ENCODE data around the gene NCKIPSD. TPM values are rescaled to one million over a fixed set of nuclear protein-coding genes. Genes with fewer than 3 reads are reported as not detected.

NCKIPSD gene
- total and polyA plus RNA-seq, 3 donors from 2014 or later, result 30.1 to 81.3 (median 69.4) TPM

DNA sequence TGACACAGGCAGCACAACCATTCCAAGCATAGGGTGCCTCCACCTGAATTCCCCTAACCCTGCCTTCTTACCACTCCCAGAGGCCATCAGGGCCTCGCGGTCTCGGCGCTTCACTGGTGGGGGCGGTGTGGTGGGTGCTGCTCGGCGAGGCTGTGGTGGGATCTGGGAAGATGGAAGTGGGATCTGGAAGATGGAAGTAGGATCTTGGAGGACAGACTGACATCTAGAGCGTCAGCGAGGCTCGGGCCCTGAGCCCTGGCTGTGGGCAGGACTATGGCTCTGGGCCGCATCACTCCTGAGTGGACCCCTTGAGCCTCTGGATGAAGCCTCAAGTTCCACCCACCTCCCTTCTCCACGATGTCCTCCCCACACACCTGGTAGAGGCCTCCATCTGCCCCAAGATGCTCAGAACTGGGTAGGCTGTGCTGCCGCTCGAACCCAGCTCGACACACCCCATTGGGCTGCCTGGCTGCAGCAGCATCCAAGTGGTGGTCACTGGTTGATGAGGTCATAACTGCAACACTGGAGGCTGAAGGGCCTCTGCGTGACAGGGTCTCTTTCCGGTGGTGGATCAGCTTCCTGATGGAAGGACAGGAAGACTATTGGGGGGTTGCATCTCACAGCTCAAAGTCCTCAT lies 3.6 kb downstream of the NCKIPSD start:
- H3K36me3 ChIP-seq (ENCODE audit: low read depth, missing control alignments), result no peaks in the 10 kb centered on the region
- H3K9me3 ChIP-seq, result no peaks in the 10 kb centered on the region
- no peak overlapping the region for H3K4me3 ChIP-seq
- no peak overlapping the region for H3K27ac ChIP-seq
- 92 to 96% methylated on average over 12 to 16 of the region's 17 CpGs for WGBS, 2 donors
- H3K4me1 ChIP-seq, result peaks cover 39% of the 10 kb centered on the region
- intact Hi-C loops (cut with DNase I; ENCODE audit: low total_unique reads), result no loop called here
- no peak for DNase-seq
- TF ChIP-seq, protein P1, sequence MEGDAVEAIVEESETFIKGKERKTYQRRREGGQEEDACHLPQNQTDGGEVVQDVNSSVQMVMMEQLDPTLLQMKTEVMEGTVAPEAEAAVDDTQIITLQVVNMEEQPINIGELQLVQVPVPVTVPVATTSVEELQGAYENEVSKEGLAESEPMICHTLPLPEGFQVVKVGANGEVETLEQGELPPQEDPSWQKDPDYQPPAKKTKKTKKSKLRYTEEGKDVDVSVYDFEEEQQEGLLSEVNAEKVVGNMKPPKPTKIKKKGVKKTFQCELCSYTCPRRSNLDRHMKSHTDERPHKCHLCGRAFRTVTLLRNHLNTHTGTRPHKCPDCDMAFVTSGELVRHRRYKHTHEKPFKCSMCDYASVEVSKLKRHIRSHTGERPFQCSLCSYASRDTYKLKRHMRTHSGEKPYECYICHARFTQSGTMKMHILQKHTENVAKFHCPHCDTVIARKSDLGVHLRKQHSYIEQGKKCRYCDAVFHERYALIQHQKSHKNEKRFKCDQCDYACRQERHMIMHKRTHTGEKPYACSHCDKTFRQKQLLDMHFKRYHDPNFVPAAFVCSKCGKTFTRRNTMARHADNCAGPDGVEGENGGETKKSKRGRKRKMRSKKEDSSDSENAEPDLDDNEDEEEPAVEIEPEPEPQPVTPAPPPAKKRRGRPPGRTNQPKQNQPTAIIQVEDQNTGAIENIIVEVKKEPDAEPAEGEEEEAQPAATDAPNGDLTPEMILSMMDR (IDR thresholded peaks at IDR 0.05), result no peak
- TF ChIP-seq POLR2A (IDR thresholded peaks at IDR 0.05), result no peak
- H3K27me3 ChIP-seq, result no peaks in the 10 kb centered on the region

DNA sequence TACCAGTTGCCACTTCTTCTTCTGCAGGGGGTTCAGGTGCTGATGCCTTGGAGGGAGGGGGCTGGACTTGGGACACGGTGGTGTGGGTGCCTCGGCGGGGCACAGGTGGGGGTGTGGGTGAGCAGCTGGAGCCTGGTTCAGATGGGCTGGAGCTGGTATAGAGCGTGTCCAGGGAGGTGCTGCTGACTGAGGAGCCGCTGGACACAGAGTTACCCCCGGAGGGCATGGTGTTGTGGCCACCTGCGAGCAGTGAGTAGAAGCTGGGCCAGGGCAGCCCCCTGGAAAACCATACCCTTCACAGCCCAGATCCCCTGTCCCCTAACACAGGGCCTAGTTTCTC lies 4.2 kb downstream of the NCKIPSD start:
- no peak overlapping the region for H3K27ac ChIP-seq
- TF ChIP-seq, protein P1 (IDR thresholded peaks at IDR 0.05), result no peak
- no peak for TF ChIP-seq POLR2A (IDR thresholded peaks at IDR 0.05)
- no peaks in the 10 kb centered on the region for H3K27me3 ChIP-seq
- 93% methylated on average over 7 of the region's 7 CpGs; no CpG with 5 or more reads in 1 of the 2 donors for WGBS, 2 donors
- intact Hi-C loops (cut with DNase I; ENCODE audit: low total_unique reads), result no loop called here
- H3K4me1 ChIP-seq, result peaks cover 34% of the 10 kb centered on the region
- H3K4me3 ChIP-seq, result no peak overlapping the region
- no peaks in the 10 kb centered on the region for H3K9me3 ChIP-seq
- no peaks in the 10 kb centered on the region for H3K36me3 ChIP-seq (ENCODE audit: low read depth, missing control alignments)
- DNase-seq, result no peak

DNA sequence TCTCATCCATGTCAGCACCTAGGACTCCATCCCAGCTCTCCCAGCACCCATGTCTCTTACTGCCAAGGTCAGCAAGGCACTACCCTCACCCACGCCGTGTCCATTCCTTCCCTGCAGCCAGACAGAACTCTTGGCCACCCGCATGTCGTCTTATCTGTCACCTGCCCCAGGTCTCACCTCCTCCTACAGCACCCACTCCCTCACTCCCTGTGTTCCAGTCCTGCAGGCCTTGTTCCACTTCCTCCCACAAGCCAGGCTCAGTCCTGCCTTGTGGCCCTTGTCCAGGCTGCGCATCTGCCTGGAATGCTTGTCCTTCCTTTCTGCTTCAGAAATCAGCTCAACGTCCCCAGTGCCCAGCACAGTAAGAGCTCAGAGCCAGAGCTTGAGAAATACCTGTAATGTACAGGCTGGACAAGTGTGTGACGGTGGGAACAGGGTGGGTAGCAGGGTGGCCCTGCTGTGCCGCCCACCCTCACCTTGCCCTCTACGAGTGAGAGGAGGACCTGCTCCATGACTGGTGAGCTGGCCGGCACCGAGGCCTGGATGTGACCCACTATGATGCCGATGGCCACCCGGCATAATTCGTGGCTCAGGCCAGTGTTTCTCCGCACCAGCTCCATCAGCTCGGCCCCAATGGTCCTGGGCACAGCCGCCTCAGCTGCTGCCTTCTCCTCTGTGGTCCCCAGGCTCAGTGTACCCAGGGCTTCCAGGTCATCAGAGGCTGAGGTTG lies 4.7 kb downstream of the NCKIPSD start:
- no peak for DNase-seq
- intact Hi-C loops (cut with DNase I; ENCODE audit: low total_unique reads), result no loop called here
- 90 to 91% methylated on average over 15 to 17 of the region's 17 CpGs for WGBS, 2 donors
- Histone ChIP-seq H3K27me3 (no peaks in the 10 kb centered on the region), H3K4me1 (peaks cover 28% of the 10 kb centered on the region), H3K9me3 (no peaks in the 10 kb centered on the region), H3K4me3 (no peak overlapping the region), H3K27ac (no peak overlapping the region), H3K36me3 (ENCODE audit: low read depth, missing control alignments) (no peaks in the 10 kb centered on the region)
- TF ChIP-seq POLR2A (IDR thresholded peaks at IDR 0.05), result no peak
- TF ChIP-seq, protein P1 (IDR thresholded peaks at IDR 0.05), result no peak

DNA sequence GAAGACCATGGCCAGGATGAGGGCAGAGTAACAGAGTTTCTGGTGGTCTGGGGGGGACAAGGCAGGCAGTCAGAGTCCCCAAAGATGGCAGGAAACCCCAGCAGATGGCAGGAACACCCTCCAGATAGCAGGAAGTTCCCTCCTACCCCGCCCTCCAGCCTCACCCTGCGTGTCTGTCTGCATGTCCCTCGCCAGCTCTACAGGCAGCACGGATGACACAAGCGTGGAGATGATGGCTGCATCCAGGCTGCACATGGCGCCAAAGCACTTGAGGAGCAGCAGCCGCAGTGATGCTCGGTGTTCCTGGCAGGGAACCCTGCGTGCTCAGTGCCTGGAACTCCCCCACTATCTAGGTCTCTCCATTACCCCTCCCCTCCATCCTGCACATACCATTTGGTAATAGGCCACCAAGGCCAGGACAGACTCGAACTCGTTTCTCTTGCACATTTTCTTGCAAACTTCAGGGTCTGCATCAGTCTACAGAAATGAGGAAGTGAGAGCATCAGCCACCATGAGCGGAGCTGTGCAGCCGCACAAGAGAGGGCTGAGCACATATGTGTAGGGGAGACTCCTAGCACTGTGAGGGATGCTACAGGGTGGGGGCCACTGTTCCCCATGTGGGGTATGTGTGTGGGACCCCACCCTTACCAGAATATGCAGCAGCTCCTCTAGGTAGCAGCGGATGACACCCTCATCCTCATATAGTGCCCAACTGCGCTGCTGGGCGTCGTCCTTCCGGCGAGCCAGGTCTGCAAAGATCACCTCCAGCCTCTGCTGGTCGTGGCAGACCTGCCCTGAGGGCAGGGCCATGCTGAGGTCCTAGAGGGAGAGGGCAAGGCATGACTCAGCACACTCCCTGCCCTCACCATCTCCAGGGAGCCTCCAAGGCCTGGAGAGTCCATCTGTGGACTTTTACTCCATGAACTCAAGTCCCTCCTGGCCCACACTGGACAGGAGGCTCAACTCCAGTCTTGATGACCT lies 6.0 kb downstream of the NCKIPSD start:
- H3K27ac ChIP-seq, result no peak overlapping the region
- no peaks in the 10 kb centered on the region for H3K36me3 ChIP-seq (ENCODE audit: low read depth, missing control alignments)
- 67 to 85% methylated on average over 8 to 20 of the region's 20 CpGs for WGBS, 2 donors
- H3K27me3 ChIP-seq, result no peaks in the 10 kb centered on the region
- intact Hi-C loops (cut with DNase I; ENCODE audit: low total_unique reads), result no loop called here
- no peaks in the 10 kb centered on the region for H3K9me3 ChIP-seq
- TF ChIP-seq POLR2A (IDR thresholded peaks at IDR 0.05), result no peak
- TF ChIP-seq, protein P1 (IDR thresholded peaks at IDR 0.05), result no peak
- H3K4me1 ChIP-seq, result peaks cover 22% of the 10 kb centered on the region
- no peak overlapping the region for H3K4me3 ChIP-seq
- DNase-seq, result no peak

Data from testis (tissue), 3 donors.